GM23338 (cell line): ENCODE results near the gene LHFPL4. TPM values are rescaled to one million over a fixed set of nuclear protein-coding genes. Genes with fewer than 3 reads are reported as not detected.

Experiments used
- ATAC-seq: fragments of 200-7000 bp; cut with Tn5 transposase; 3 replicates; pipeline ENCODE4 v1.9.1; 2020
- DNase-seq: peaks from one replicate; pipeline ENCODE4 v3.0.0-alpha.2; 2015; ENCODE audit warnings: low spot score
- H2AFZ ChIP-seq: fragments of 200-600 bp; sonication (generic); 2 replicates; pipeline ENCODE4 v1.8.0; 2016; ENCODE audit warnings: antibody characterized with exemption, mild to moderate bottlenecking, moderate library complexity
- H3F3A ChIP-seq: fragments of 200-600 bp; sonication (generic); replicated peaks from 2 replicates; pipeline ENCODE4 v1.8.0; 2017; ENCODE audit warnings: antibody characterized with exemption, mixed run types, low read depth
- H3K27ac ChIP-seq: fragments of 200-600 bp; sonication (generic); 2 replicates; pipeline ENCODE4 v1.6.1; 2016; ENCODE audit warnings: low read depth
- H3K27me3 ChIP-seq: fragments of 200-600 bp; sonication (generic); 2 replicates; pipeline ENCODE4 v1.8.0; 2016; ENCODE audit warnings: mild to moderate bottlenecking, mixed run types, moderate library complexity; ENCODE audit not compliant: insufficient read depth
- H3K36me3 ChIP-seq: fragments of 200-600 bp; sonication (generic); 2 replicates; pipeline ENCODE4 v1.8.0; 2016; ENCODE audit warnings: mild to moderate bottlenecking; ENCODE audit not compliant: insufficient read depth
- H3K4me1 ChIP-seq: fragments of 200-600 bp; sonication (generic); 2 replicates; pipeline ENCODE4 v1.8.0; 2016; ENCODE audit warnings: mild to moderate bottlenecking, moderate library complexity; ENCODE audit not compliant: insufficient read depth
- H3K4me2 ChIP-seq: fragments of 200-600 bp; sonication (generic); 2 replicates; pipeline ENCODE4 v1.7.1; 2017; ENCODE audit warnings: mixed run types
- H3K4me3 ChIP-seq: fragments of 200-600 bp; sonication (generic); 2 replicates; pipeline ENCODE4 v1.6.1; 2016; ENCODE audit warnings: mixed run types
- H3K79me2 ChIP-seq: fragments of 200-600 bp; sonication (generic); replicated peaks from 2 replicates; pipeline ENCODE4 v1.8.0; 2017; ENCODE audit warnings: mild to moderate bottlenecking; ENCODE audit not compliant: insufficient read depth
- H3K9me2 ChIP-seq: fragments of 200-600 bp; sonication (generic); 2 replicates; pipeline ENCODE4 v1.8.0; 2017; ENCODE audit not compliant: insufficient read depth
- H4K20me1 ChIP-seq: fragments of 200-600 bp; sonication (generic); replicated peaks from 2 replicates; pipeline ENCODE4 v1.8.0; 2017; ENCODE audit warnings: mild to moderate bottlenecking; ENCODE audit not compliant: insufficient read depth
- H3K27ac Mint-ChIP-seq: 2 replicates; pipeline ENCODE4 v1.8.0; 2020; ENCODE audit warnings: inconsistent platforms, mild to moderate bottlenecking, moderate library complexity, mixed read lengths
- H3K27me3 Mint-ChIP-seq: 3 replicates; pipeline ENCODE4 v1.8.0; 2022; ENCODE audit warnings: low read depth, mild to moderate bottlenecking, moderate library complexity, mixed read lengths, inconsistent platforms; ENCODE audit not compliant: insufficient read depth, poor library complexity
- H3K36me3 Mint-ChIP-seq: 3 replicates; pipeline ENCODE4 v1.8.0; 2021; ENCODE audit warnings: low read depth, mild to moderate bottlenecking, inconsistent platforms, moderate library complexity, mixed read lengths
- H3K4me1 Mint-ChIP-seq: 3 replicates; pipeline ENCODE4 v1.8.0; 2020; ENCODE audit warnings: mild to moderate bottlenecking, inconsistent platforms, mixed read lengths
- H3K4me3 Mint-ChIP-seq: 3 replicates; pipeline ENCODE4 v1.8.0; 2021; ENCODE audit warnings: moderate library complexity, mild to moderate bottlenecking, inconsistent platforms, mixed read lengths
- H3K9me3 Mint-ChIP-seq: 3 replicates; pipeline ENCODE4 v1.8.0; 2020; ENCODE audit warnings: moderate library complexity, mild to moderate bottlenecking, inconsistent platforms, mixed read lengths
- CREB1 ChIP-seq: fragments of 250-450 bp; sonication (Bioruptor Pico); IDR thresholded peaks from 2 replicates; pipeline ENCODE4 v1.5.0; 2020; ENCODE audit warnings: low read depth, mild to moderate bottlenecking, moderate library complexity
- ETS1 ChIP-seq: IDR thresholded peaks from 2 replicates; pipeline ENCODE4 v1.6.1; 2016; ENCODE audit warnings: antibody characterized with exemption
- EZH2phosphoT487 ChIP-seq: fragments of 200-600 bp; sonication (generic); IDR thresholded peaks from one replicate; pipeline ENCODE4 v1.8.1; 2018; ENCODE audit warnings: antibody characterized with exemption; ENCODE audit not compliant: unreplicated experiment
- JUNB ChIP-seq: IDR thresholded peaks from one replicate; pipeline ENCODE4 v1.6.1; 2016; ENCODE audit warnings: antibody characterized with exemption; ENCODE audit not compliant: unreplicated experiment
- POLR2AphosphoS5 ChIP-seq: IDR thresholded peaks from 2 replicates; pipeline ENCODE4 v1.6.1; 2016; ENCODE audit warnings: antibody characterized with exemption, low read depth
- STAT1 ChIP-seq: IDR thresholded peaks from one replicate; pipeline ENCODE4 v1.6.1; 2016; ENCODE audit warnings: antibody characterized with exemption; ENCODE audit not compliant: unreplicated experiment
- ZNF114 ChIP-seq: fragments of 250-450 bp; sonication (Bioruptor Pico); IDR thresholded peaks from 2 replicates; pipeline ENCODE4 v1.5.0; 2020; ENCODE audit warnings: mild to moderate bottlenecking, moderate library complexity
- polyA plus RNA-seq: library from polyadenylated mRNA; unstranded; fragments of >200 nt; fragmentation: Nextera tagmentation; extraction: Ambion mirVana; gene quantifications from 2 replicates; pipeline ENCODE4 v1.2.1, GENCODE V29; 2016
- total RNA-seq: library from RNA; depleted of rRNA; stranded (reverse); fragments of >200 nt; shearing (Covaris generic); gene quantifications from 2 replicates; pipeline ENCODE4 v1.2.3, GENCODE V29; 2014
- TF ChIP-seq, protein P1 (sequence below): IDR thresholded peaks from one replicate; pipeline ENCODE4 v1.6.1; 2018; ENCODE audit warnings: antibody characterized with exemption; ENCODE audit not compliant: unreplicated experiment
- TF ChIP-seq, protein P2 (sequence below): fragments of 250-450 bp; sonication (Bioruptor Pico); IDR thresholded peaks from 2 replicates; pipeline ENCODE4 v1.5.0; 2020; ENCODE audit warnings: mild to moderate bottlenecking, moderate library complexity

The LHFPL4 gene
- total and polyA plus RNA-seq, 2 experiments from 2014 or later = 2.3 to 11.5 TPM

GRCh38 chr3:9583792-9584191, 30.2 kb upstream of the LHFPL4 start:
- Mint-ChIP-seq H3K27me3 (no peaks in the 10 kb centered on the region), H3K4me3 (no peak overlapping the region), H3K27ac (no peak overlapping the region), H3K4me1 (peaks cover 22% of the 10 kb centered on the region), H3K9me3 (peaks cover 13% of the 10 kb centered on the region), H3K36me3 (peaks cover 12% of the 10 kb centered on the region)
- Histone ChIP-seq H2AFZ (no peak overlapping the region), H3F3A (no peaks in the 10 kb centered on the region), H3K4me2 (no peak overlapping the region), H3K36me3 (no peaks in the 10 kb centered on the region), H4K20me1 (no peaks in the 10 kb centered on the region), H3K79me2 (no peaks in the 10 kb centered on the region), H3K4me3 (no peak overlapping the region), H3K4me1 (peaks cover 21% of the 10 kb centered on the region), H3K9me2 (0 out of 2 replicates have a peak, but pooled peaks cover 6% of the 10 kb centered on the region), H3K27ac (no peak overlapping the region), H3K27me3 (no peaks in the 10 kb centered on the region)
- ATAC-seq (no peak), DNase-seq (no peak)
- TF ChIP-seq EZH2phosphoT487 (no peak), CREB1 (CRISPR knock-in tag) (no peak)

- Histone ChIP-seq H3K9me2 (0 out of 2 replicates have a peak, but pooled peaks cover 6% of the 10 kb centered on the region), H3K79me2 (no peaks in the 10 kb centered on the region), H3K27ac (no peak overlapping the region), H4K20me1 (no peaks in the 10 kb centered on the region), H3K4me1 (peaks cover 21% of the 10 kb centered on the region), H3K36me3 (no peaks in the 10 kb centered on the region), H3K4me2 (no peak overlapping the region), H3F3A (no peaks in the 10 kb centered on the region), H2AFZ (no peak overlapping the region), H3K27me3 (no peaks in the 10 kb centered on the region), H3K4me3 (no peak overlapping the region)
- Mint-ChIP-seq H3K4me3 (no peak overlapping the region), H3K9me3 (peaks cover 13% of the 10 kb centered on the region), H3K4me1 (peaks cover 22% of the 10 kb centered on the region), H3K27ac (no peak overlapping the region), H3K36me3 (peaks cover 12% of the 10 kb centered on the region), H3K27me3 (no peaks in the 10 kb centered on the region)
- no peak for ATAC-seq
- no peak for DNase-seq
- TF ChIP-seq, protein P1, sequence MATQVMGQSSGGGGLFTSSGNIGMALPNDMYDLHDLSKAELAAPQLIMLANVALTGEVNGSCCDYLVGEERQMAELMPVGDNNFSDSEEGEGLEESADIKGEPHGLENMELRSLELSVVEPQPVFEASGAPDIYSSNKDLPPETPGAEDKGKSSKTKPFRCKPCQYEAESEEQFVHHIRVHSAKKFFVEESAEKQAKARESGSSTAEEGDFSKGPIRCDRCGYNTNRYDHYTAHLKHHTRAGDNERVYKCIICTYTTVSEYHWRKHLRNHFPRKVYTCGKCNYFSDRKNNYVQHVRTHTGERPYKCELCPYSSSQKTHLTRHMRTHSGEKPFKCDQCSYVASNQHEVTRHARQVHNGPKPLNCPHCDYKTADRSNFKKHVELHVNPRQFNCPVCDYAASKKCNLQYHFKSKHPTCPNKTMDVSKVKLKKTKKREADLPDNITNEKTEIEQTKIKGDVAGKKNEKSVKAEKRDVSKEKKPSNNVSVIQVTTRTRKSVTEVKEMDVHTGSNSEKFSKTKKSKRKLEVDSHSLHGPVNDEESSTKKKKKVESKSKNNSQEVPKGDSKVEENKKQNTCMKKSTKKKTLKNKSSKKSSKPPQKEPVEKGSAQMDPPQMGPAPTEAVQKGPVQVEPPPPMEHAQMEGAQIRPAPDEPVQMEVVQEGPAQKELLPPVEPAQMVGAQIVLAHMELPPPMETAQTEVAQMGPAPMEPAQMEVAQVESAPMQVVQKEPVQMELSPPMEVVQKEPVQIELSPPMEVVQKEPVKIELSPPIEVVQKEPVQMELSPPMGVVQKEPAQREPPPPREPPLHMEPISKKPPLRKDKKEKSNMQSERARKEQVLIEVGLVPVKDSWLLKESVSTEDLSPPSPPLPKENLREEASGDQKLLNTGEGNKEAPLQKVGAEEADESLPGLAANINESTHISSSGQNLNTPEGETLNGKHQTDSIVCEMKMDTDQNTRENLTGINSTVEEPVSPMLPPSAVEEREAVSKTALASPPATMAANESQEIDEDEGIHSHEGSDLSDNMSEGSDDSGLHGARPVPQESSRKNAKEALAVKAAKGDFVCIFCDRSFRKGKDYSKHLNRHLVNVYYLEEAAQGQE = no peak
- TF ChIP-seq ZNF114 (CRISPR knock-in tag) = no peak
- TF ChIP-seq, protein P2, sequence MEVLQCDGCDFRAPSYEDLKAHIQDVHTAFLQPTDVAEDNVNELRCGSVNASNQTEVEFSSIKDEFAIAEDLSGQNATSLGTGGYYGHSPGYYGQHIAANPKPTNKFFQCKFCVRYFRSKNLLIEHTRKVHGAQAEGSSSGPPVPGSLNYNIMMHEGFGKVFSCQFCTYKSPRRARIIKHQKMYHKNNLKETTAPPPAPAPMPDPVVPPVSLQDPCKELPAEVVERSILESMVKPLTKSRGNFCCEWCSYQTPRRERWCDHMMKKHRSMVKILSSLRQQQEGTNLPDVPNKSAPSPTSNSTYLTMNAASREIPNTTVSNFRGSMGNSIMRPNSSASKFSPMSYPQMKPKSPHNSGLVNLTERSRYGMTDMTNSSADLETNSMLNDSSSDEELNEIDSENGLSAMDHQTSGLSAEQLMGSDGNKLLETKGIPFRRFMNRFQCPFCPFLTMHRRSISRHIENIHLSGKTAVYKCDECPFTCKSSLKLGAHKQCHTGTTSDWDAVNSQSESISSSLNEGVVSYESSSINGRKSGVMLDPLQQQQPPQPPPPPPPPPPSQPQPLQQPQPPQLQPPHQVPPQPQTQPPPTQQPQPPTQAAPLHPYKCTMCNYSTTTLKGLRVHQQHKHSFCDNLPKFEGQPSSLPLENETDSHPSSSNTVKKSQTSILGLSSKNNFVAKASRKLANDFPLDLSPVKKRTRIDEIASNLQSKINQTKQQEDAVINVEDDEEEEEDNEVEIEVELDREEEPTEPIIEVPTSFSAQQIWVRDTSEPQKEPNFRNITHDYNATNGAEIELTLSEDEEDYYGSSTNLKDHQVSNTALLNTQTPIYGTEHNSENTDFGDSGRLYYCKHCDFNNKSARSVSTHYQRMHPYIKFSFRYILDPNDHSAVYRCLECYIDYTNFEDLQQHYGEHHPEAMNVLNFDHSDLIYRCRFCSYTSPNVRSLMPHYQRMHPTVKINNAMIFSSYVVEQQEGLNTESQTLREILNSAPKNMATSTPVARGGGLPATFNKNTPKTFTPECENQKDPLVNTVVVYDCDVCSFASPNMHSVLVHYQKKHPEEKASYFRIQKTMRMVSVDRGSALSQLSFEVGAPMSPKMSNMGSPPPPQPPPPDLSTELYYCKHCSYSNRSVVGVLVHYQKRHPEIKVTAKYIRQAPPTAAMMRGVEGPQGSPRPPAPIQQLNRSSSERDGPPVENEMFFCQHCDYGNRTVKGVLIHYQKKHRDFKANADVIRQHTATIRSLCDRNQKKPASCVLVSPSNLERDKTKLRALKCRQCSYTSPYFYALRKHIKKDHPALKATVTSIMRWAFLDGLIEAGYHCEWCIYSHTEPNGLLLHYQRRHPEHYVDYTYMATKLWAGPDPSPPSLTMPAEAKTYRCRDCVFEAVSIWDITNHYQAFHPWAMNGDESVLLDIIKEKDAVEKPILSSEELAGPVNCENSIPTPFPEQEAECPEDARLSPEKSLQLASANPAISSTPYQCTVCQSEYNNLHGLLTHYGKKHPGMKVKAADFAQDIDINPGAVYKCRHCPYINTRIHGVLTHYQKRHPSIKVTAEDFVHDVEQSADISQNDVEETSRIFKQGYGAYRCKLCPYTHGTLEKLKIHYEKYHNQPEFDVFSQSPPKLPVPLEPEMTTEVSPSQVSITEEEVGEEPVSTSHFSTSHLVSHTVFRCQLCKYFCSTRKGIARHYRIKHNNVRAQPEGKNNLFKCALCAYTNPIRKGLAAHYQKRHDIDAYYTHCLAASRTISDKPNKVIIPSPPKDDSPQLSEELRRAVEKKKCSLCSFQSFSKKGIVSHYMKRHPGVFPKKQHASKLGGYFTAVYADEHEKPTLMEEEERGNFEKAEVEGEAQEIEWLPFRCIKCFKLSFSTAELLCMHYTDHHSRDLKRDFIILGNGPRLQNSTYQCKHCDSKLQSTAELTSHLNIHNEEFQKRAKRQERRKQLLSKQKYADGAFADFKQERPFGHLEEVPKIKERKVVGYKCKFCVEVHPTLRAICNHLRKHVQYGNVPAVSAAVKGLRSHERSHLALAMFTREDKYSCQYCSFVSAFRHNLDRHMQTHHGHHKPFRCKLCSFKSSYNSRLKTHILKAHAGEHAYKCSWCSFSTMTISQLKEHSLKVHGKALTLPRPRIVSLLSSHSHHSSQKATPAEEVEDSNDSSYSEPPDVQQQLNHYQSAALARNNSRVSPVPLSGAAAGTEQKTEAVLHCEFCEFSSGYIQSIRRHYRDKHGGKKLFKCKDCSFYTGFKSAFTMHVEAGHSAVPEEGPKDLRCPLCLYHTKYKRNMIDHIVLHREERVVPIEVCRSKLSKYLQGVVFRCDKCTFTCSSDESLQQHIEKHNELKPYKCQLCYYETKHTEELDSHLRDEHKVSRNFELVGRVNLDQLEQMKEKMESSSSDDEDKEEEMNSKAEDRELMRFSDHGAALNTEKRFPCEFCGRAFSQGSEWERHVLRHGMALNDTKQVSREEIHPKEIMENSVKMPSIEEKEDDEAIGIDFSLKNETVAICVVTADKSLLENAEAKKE (CRISPR knock-in tag) = no peak
- no peak for TF ChIP-seq POLR2AphosphoS5
- TF ChIP-seq CREB1 (CRISPR knock-in tag) = no peak
- TF ChIP-seq JUNB = no peak
- TF ChIP-seq STAT1 = no peak
- TF ChIP-seq ETS1 = no peak
- TF ChIP-seq EZH2phosphoT487 = no peak
These were observed 29.7 kb upstream of the LHFPL4 start for GRCh38 chr3:9583371-9583770.
